Cerebellar cortex (tissue), 1 donor: Measurements from ENCODE around the gene KCNIP2.
"Not testable (repeated sequence)": the region's sequence is repeated elsewhere in the genome, so short reads cannot be mapped to it uniquely, and the experiment has no call there.

ENCODE experiments used
- DNase-seq: peaks from one replicate; pipeline ENCODE4 v3.0.0-alpha.2; 2015; ENCODE audit warnings: low spot score

The KCNIP2 gene

DNA sequence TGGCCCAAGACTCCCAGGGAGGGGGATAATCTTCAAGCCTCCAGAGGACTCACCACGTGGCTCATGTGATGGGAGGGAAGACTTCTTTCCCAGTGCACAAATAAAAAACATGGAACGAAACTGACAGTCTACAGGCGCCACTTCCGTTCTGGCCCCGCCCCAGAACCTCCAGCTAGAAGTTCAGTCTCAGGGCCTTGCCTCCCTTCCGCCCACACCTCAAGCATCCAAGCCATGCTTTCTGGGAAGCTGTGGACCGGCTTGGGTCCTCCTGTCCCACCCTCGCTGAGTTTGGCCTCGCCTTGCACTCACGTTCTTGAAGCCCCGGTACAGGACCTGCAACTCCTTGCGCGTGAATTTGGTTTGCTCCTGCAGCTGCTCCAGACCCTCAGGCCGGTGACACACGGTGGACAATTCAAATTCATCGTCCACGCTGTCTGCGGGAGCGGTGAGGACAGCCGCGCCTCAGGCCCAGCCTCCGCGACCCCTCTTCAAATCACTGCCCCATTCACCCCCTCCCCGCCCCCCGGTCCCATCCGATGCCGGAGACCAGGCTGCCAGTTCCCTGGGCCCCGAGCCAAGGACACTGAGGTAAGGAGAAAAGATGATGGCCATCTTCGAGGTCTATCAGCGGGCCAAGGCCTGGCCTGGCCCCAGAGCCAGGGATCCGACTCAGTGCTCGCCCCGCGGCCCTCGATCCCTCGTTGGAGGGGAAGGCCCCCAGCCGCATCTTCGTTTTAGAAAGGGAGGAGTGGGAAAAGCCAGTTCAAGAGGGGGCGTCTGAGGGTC, 14.6 kb downstream of the KCNIP2 start:
- DNase-seq, result no peak

- DNase-seq, result no peak
Measured at GRCh38 chr10:101827919-101828600, 15.5 kb downstream of the KCNIP2 start.

DNA sequence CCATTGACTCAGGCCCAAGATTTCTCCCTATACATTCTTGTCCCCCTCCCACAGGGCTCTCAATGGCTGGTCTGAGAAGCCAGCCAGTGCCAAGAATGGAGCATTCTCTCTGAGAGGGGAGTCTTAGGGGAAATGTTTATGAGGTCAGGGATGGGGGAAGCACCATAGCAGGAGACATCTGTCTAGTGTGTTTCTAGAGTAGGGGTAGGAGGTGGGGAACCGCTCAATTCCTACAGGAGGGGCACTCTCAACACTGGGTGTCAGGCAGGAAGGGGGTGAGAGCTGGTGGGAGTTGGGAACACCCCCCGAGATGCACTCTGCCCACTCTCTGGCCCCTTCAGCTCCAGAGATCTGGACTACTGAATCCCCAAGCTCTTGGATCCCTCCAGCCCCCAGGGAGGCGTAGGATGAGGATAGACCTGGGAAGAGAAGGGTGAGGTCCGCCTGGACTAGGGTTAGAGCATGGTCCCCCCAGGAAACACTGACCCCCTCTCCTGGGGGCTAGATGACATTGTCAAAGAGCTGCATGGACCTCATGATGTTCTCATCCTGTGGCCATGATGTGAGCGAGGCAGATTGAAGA, 16.7 kb downstream of the KCNIP2 start:
- no peak for DNase-seq

DNA sequence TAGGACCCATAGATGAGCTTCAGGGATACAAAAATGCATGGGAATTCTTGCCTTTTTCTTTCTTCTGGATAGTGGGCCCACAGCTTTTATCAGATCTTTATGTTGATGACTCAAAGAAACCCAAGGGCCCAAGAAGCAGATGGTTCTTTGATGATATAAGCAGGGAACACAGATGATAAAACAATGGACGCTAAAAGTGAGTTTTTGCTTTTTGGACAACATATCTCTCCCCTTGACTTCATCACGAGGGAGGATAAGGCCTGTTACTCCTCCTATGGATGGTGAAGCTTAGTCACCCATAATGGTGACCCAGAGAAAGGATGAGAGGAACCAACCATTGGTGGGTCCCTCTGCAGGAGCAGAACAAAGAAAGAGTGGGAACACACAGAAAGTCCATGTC, 18.9 kb downstream of the KCNIP2 start:
- DNase-seq, result no peak

GRCh38 chr10:101818872-101819633, 24.5 kb downstream of the KCNIP2 start:
- no peak for DNase-seq

- DNase-seq, result peak; percentile 100
Measured at GRCh38 chr10:101818119-101818871, 25.3 kb downstream of the KCNIP2 start, which contains the start of gene OGA. TSS of gene OGA (minus strand) at chr10:101818444. CDS start at chr10:101818022, 422 bp downstream.

DNA sequence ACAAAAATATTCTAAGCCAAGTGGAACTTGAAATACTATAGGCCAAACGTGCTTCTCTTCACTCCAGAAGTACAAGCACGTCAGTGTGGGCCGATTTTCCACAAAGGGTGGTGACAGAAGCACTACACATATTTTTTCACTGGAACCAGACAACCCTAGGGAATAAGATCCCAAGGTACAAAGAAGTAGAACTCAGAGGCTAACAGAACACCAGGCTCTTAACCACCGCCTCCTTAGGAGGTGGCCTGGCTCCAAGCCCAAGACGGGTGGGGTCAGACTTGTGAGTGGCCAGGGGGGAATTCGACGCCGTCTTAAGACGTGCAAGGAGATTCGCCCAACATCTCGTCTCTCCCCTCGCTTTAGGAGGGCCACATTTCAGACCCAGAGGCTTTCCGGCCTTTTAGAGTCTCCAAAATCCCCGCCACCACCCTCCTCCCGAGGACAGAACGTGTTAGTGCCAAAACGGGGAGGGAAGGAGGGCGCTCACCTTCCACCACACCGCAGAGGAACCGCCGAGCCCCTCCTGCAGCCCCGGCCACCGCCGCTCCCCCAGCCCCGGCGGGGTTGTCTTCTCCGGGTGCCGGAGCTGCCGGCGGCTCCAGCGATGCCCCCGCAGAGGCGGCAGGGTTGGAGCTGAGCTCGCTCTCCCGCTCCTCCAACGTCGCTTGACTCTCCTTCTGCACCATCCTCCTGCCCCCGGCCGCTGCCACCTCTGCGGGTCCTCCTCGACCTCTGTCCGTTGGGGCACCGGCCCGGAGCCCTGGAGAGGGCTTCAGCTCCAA, 26.1 kb downstream of the KCNIP2 start:
- DNase-seq, result peak; percentile 80

DNA sequence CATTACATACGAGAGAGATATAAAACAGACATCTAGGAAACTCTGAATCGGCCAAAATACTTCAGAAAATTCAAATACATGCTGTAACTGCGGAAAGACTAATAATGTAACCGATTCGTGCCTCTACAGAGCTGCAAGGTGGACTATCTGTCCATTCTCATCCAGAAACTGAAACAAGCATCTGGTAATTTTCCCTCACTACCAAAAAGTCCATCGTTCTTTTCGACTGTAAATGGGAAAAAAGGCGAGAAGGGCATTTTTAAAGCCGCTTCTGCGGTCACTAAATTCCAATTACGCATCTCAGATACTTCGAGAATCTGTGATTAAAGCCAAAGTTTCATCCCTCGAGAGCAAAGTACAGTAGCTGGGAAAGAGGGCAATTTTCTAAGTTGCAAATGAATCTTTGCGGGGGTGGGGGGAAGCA, 26.7 kb downstream of the KCNIP2 start:
- no peak for DNase-seq

- DNase-seq, result no peak
Measured at GRCh38 chr10:101816376-101816775, 27.2 kb downstream of the KCNIP2 start.

- no peak for DNase-seq
Measured at GRCh38 chr10:101814466-101815071, 29.0 kb downstream of the KCNIP2 start.

DNA sequence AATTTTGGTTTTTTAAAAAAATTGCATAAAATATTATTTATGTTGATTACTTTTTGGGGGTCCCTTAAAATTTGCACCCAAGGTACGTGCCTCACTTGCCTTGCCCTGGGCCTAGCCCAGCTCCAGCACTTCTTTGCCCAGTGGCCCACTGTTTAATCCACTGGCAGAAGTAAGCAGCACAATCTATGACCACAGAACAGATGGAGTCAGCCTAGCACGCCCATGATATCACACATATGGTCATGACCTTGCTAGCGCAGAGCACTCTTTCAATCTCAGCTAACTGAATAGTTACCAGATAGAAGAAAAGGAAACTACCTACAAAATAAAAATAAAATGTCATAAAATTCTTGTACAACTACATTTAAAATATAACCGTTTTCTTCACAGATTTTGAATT, 31.0 kb downstream of the KCNIP2 start:
- DNase-seq, result peak; percentile 54

DNA sequence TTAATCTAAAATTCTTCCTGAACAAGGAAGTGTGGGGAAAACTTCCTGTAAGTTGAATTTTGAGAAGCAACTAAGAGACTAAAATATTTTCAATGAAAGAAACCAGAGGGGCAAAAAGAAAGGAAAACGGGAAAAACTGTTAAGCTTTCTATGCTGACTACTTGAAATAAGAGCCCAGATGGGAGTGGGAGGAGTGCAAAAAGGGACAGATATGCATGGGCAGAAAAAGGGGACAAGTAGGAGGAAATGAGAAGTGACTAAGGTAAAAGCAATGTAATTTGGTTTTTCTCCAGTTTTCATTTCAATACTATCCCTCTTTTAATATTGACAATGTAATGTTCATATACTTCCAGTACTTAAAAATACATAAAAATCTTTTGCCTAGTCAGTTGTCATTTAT, 36.4 kb downstream of the KCNIP2 start:
- no peak for DNase-seq

- DNase-seq, result no peak
Measured at GRCh38 chr10:101803511-101803910, 40.1 kb downstream of the KCNIP2 start.

DNA sequence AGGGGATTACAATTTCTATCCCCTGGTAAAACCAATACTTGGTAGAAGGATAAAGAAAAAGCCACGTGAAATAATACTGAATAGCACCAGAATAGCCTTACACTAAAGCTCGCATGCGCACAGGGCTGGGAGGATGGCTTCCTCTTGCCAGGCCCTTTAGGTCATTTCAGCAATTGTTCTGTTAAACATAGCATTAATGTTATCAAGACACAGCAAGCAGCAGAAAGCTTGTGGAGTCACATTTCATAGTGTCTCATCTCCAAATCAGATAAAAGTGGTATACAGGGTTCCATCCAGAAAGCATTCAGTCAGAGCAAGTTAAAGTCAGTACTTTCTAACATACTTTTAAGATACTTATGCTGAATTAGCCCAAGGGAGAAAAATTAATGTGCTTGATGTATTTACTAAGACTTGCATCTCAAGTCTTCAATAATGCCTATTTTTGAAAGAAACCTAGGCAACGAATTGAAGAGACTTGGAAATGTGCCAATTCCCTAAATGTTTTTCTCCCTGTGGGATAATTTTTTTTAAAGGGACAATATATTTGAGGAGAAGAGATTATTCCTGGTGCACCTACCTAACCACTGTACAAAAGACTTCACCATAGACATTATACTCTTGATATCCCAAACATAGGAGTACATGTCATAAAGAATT, 46.1 kb downstream of the KCNIP2 start:
- no peak for DNase-seq

- no peak for DNase-seq
Measured at GRCh38 chr10:101793526-101793925, 50.1 kb downstream of the KCNIP2 start.

GRCh38 chr10:101789686-101790085, 53.9 kb downstream of the KCNIP2 start:
- DNase-seq, result no peak

- not testable (repeated sequence) for DNase-seq
Measured at GRCh38 chr10:101789231-101789630, 54.4 kb downstream of the KCNIP2 start.

DNA sequence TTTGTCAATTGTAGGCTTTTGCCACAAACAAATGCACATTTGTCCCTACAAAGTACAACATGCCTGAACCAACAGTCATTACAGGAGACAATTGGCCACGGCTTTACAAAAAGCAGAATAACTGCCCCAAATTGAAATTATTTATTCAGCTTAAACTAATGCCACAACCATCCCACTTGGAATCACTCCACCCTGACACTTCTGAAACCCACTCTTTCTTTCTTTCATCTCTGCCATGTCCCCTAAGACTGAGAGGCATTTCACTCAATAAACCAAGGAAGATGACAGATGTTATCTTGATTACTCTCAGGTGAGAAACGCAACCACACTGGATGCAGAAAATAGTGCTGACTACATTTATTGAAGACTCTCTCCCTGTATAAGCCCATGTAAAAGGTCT, 57.8 kb downstream of the KCNIP2 start:
- DNase-seq, result no peak

DNA sequence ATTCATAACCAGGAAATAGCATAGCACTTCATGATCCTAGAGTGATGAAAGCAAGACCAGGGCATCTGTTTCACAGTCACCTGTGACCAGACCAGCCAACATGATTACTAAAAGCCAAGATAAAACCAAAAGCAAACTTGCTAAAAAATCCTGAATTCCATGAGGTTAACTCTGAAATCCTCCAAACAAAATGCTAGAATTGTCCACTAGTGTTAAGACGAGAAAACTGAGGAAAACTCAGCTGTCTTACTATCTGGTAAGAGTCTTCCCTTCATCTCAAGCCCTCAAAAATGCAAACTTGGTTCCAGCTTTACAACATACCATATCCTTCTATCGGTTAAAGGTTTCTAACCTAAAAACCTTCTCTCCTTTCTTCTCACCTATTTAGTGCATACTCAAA, 59.0 kb downstream of the KCNIP2 start:
- no peak for DNase-seq

DNA sequence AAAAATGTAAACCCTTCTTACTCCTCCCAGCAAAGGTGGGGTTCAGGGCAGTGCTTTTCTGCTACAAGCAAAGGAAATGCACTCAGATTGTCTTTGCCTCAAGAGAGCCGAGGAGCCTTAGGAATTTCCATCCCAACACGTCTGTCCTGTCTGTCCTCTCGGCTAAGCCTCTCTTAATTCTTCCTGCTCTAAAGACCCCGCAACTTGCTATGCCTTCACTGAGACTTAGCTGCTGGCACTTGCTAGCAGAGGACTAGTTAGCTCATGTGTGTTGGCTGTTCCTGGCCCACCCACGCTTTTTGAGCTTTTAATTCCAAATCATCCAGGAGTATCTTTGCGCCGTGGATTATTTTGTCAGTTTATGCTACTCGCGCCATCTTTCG, 59.9 kb downstream of the KCNIP2 start:
- DNase-seq, result peak; percentile 54
